T-helper 1 cell treated with Interleukin-12 subunit alpha and Interleukin-12 subunit beta and Interleukin-4 antibody, amounts not matched to agents 30 μg/mL and 1 μg/mL, for 36 hours (primary cell): ENCODE measurements around the gene INPP5K.

Experiments
- H3K27ac Mint-ChIP-seq: one replicate; pipeline ENCODE4 v1.8.0; 2021; ENCODE audit warnings: mild to moderate bottlenecking, mixed read lengths
- H3K27me3 Mint-ChIP-seq: one replicate; pipeline ENCODE4 v1.8.0; 2021; ENCODE audit warnings: low read depth, mixed read lengths
- H3K36me3 Mint-ChIP-seq: one replicate; pipeline ENCODE4 v1.8.0; 2021; ENCODE audit warnings: low read depth, mixed read lengths
- H3K4me1 Mint-ChIP-seq: one replicate; pipeline ENCODE4 v1.8.0; 2021; ENCODE audit warnings: low read depth, mixed read lengths
- H3K4me3 Mint-ChIP-seq: one replicate; pipeline ENCODE4 v1.8.0; 2021; ENCODE audit warnings: mild to moderate bottlenecking, moderate library complexity, mixed read lengths
- H3K9me3 Mint-ChIP-seq: one replicate; pipeline ENCODE4 v1.8.0; 2021; ENCODE audit warnings: mixed read lengths

INPP5K gene

GRCh38 chr17:1554751-1555540 lies 38.5 kb upstream of the INPP5K start:
- Mint-ChIP-seq H3K27ac (no peak overlapping the region), H3K4me1 (peaks cover 23% of the 10 kb centered on the region), H3K36me3 (peaks cover 26% of the 10 kb centered on the region), H3K4me3 (no peak overlapping the region), H3K9me3 (no peaks in the 10 kb centered on the region), H3K27me3 (no peaks in the 10 kb centered on the region)

- H3K36me3 Mint-ChIP-seq, result peaks cover 26% of the 10 kb centered on the region
- H3K4me1 Mint-ChIP-seq, result peaks cover 22% of the 10 kb centered on the region
- H3K27ac Mint-ChIP-seq, result no peak overlapping the region
- H3K4me3 Mint-ChIP-seq, result no peak overlapping the region
- no peaks in the 10 kb centered on the region for H3K27me3 Mint-ChIP-seq
- no peaks in the 10 kb centered on the region for H3K9me3 Mint-ChIP-seq
Measured at GRCh38 chr17:1553354-1554266, 37.2 kb upstream of the INPP5K start.

GRCh38 chr17:1552932-1553331 lies 36.5 kb upstream of the INPP5K start:
- H3K4me3 Mint-ChIP-seq, result no peak overlapping the region
- H3K36me3 Mint-ChIP-seq, result peaks cover 28% of the 10 kb centered on the region
- no peaks in the 10 kb centered on the region for H3K9me3 Mint-ChIP-seq
- peaks cover 19% of the 10 kb centered on the region for H3K4me1 Mint-ChIP-seq
- no peaks in the 10 kb centered on the region for H3K27me3 Mint-ChIP-seq
- no peak overlapping the region for H3K27ac Mint-ChIP-seq

- Mint-ChIP-seq H3K4me1 (peaks cover 13% of the 10 kb centered on the region), H3K4me3 (no peak overlapping the region), H3K27ac (no peak overlapping the region), H3K9me3 (no peaks in the 10 kb centered on the region), H3K27me3 (no peaks in the 10 kb centered on the region), H3K36me3 (peaks cover 24% of the 10 kb centered on the region)
Measured at GRCh38 chr17:1551741-1552140, 35.3 kb upstream of the INPP5K start.

GRCh38 chr17:1548032-1548431 lies 31.6 kb upstream of the INPP5K start:
- peaks cover 22% of the 10 kb centered on the region for H3K36me3 Mint-ChIP-seq
- no peaks in the 10 kb centered on the region for H3K9me3 Mint-ChIP-seq
- H3K4me1 Mint-ChIP-seq, result no peaks in the 10 kb centered on the region
- H3K27ac Mint-ChIP-seq, result no peak overlapping the region
- H3K27me3 Mint-ChIP-seq, result no peaks in the 10 kb centered on the region
- H3K4me3 Mint-ChIP-seq, result no peak overlapping the region

GRCh38 chr17:1546292-1546922 lies 30.0 kb upstream of the INPP5K start:
- Mint-ChIP-seq H3K4me3 (no peak overlapping the region), H3K4me1 (no peaks in the 10 kb centered on the region), H3K36me3 (peaks cover 23% of the 10 kb centered on the region), H3K27me3 (no peaks in the 10 kb centered on the region), H3K27ac (no peak overlapping the region), H3K9me3 (no peaks in the 10 kb centered on the region)

- Mint-ChIP-seq H3K4me3 (no peak overlapping the region), H3K9me3 (no peaks in the 10 kb centered on the region), H3K4me1 (no peaks in the 10 kb centered on the region), H3K27me3 (no peaks in the 10 kb centered on the region), H3K27ac (no peak overlapping the region), H3K36me3 (peaks cover 24% of the 10 kb centered on the region)
Measured at GRCh38 chr17:1545618-1546017, 29.2 kb upstream of the INPP5K start.

GRCh38 chr17:1542316-1542715 lies 25.9 kb upstream of the INPP5K start:
- Mint-ChIP-seq H3K27ac (no peak overlapping the region), H3K27me3 (no peaks in the 10 kb centered on the region), H3K36me3 (peaks cover 21% of the 10 kb centered on the region), H3K9me3 (no peaks in the 10 kb centered on the region), H3K4me1 (no peaks in the 10 kb centered on the region), H3K4me3 (no peak overlapping the region)

GRCh38 chr17:1541367-1541904 lies 25.0 kb upstream of the INPP5K start:
- Mint-ChIP-seq H3K4me3 (no peak overlapping the region), H3K4me1 (no peaks in the 10 kb centered on the region), H3K27ac (peak overlapping the region; percentile 11), H3K9me3 (no peaks in the 10 kb centered on the region), H3K27me3 (no peaks in the 10 kb centered on the region), H3K36me3 (peaks cover 21% of the 10 kb centered on the region)

GRCh38 chr17:1539811-1540210 lies 23.4 kb upstream of the INPP5K start:
- no peaks in the 10 kb centered on the region for H3K9me3 Mint-ChIP-seq
- no peak overlapping the region for H3K4me3 Mint-ChIP-seq
- H3K36me3 Mint-ChIP-seq, result peaks cover 19% of the 10 kb centered on the region
- H3K27me3 Mint-ChIP-seq, result no peaks in the 10 kb centered on the region
- no peaks in the 10 kb centered on the region for H3K4me1 Mint-ChIP-seq
- no peak overlapping the region for H3K27ac Mint-ChIP-seq

GRCh38 chr17:1535737-1536136 lies 19.3 kb upstream of the INPP5K start:
- Mint-ChIP-seq H3K36me3 (peaks cover 12% of the 10 kb centered on the region), H3K27me3 (no peaks in the 10 kb centered on the region), H3K27ac (no peak overlapping the region), H3K9me3 (no peaks in the 10 kb centered on the region), H3K4me3 (no peak overlapping the region), H3K4me1 (no peaks in the 10 kb centered on the region)

- peaks cover 15% of the 10 kb centered on the region for H3K36me3 Mint-ChIP-seq
- H3K9me3 Mint-ChIP-seq, result no peaks in the 10 kb centered on the region
- no peak overlapping the region for H3K27ac Mint-ChIP-seq
- H3K4me1 Mint-ChIP-seq, result no peaks in the 10 kb centered on the region
- no peak overlapping the region for H3K4me3 Mint-ChIP-seq
- H3K27me3 Mint-ChIP-seq, result no peaks in the 10 kb centered on the region
Measured at GRCh38 chr17:1533661-1534325, 17.4 kb upstream of the INPP5K start.

GRCh38 chr17:1532836-1533602 lies 16.6 kb upstream of the INPP5K start:
- Mint-ChIP-seq H3K4me1 (no peaks in the 10 kb centered on the region), H3K27ac (no peak overlapping the region), H3K4me3 (no peak overlapping the region), H3K27me3 (no peaks in the 10 kb centered on the region), H3K9me3 (no peaks in the 10 kb centered on the region), H3K36me3 (peaks cover 14% of the 10 kb centered on the region)
